HG03095 (cell line): ENCODE measurements around the gene THAP9.

Experiments
- ATAC-seq: cut with Tn5 transposase; IDR thresholded peaks from one replicate; pipeline ENCODE4 v1.9.1; 2021; ENCODE audit warnings: moderate library complexity; ENCODE audit not compliant: unreplicated experiment

THAP9 gene

GRCh38 chr4:82954212-82954611 is 53.7 kb downstream of the THAP9 start:
- ATAC-seq = no peak

DNA sequence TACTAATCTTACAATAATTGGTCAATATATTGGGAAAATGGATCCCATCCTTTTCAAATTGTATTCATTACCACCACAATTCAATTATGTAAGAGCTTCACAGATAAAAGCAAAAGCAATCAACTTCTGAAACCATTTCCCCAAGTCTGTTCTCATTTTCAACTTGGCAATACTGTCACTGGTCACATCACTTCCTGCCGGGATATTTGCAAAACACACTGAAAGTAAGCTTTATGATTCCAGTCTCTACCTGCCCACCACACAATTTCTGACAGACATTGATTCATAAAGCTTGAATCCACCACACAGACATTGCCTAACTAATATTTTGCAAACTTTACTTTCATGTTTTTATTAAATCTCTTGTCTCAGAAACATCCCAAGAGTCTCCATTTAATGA is 56.5 kb downstream of the THAP9 start:
- ATAC-seq = no peak

GRCh38 chr4:82965763-82966162 is 65.2 kb downstream of the THAP9 start:
- no peak for ATAC-seq

DNA sequence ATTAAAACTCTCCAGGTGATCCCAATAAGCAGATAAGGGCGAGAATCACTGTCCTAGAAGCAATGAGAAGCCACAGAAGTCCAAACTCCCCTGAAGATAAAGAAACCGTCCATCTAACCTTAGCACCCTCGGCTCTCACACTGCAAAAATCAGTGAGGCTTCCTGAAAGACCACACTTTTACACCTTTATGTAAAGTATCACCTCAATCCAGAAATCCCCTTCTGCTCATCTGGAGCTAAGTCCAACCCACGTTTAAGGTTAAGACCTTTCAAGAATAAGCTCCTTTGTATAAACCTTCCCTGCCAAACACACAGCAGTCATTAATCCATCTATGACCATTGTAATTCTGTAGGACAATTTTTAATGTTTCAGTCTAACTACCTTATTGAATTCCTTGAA is 68.4 kb downstream of the THAP9 start:
- no peak for ATAC-seq

GRCh38 chr4:82969414-82969813 is 68.9 kb downstream of the THAP9 start:
- no peak for ATAC-seq
